Prostate gland (tissue), 2 donors: ENCODE results near the gene NR5A1. TPM values are rescaled to one million over a fixed set of nuclear protein-coding genes. Genes with fewer than 3 reads are reported as not detected.

Experiments used
- DNase-seq: peaks from one replicate; pipeline ENCODE4 v3.0.0-alpha.2; 2019; ENCODE audit warnings: low spot score
- H3K27ac ChIP-seq, 2 donors: fragments of 200-600 bp; sonication (generic); 2 replicates each; pipeline ENCODE4 v1.5.1; 2017 to 2019
- H3K27me3 ChIP-seq: fragments of 200-600 bp; sonication (generic); replicated peaks from 2 replicates; pipeline ENCODE4 v1.5.1; 2019; ENCODE audit not compliant: insufficient read depth
- H3K36me3 ChIP-seq, 2 donors: fragments of 200-600 bp; sonication (generic); 1 replicate in 1 of 2; 2 replicates in 1 of 2; pipeline versions ENCODE4 v1.5.1 to v1.8.1; 2017 to 2019
- H3K4me1 ChIP-seq: fragments of 200-600 bp; sonication (generic); replicated peaks from 2 replicates; pipeline ENCODE4 v1.5.1; 2019
- H3K4me3 ChIP-seq, 2 donors: fragments of 200-600 bp; sonication (generic); 2 replicates each; pipeline ENCODE4 v1.5.1; 2017 to 2019
- H3K9me3 ChIP-seq: fragments of 200-600 bp; sonication (generic); 2 replicates; pipeline ENCODE4 v1.5.1; 2017
- CTCF ChIP-seq, 4 experiments: fragments of 200-600 bp in 2 of 4; fragments of 450-650 bp in 2 of 4; sonication (generic) in 2 of 4; IDR thresholded peaks; 1 replicate in 3 of 4; 2 replicates in 1 of 4; pipeline ENCODE4 v1.5.1; 2016 to 2019; ENCODE audit warnings: antibody characterized with exemption in 4 of 4, mild to moderate bottlenecking in 2 of 4, moderate library complexity in 2 of 4
- POLR2A ChIP-seq: fragments of 450-650 bp; IDR thresholded peaks from one replicate; pipeline ENCODE4 v1.6.1; 2016; ENCODE audit warnings: antibody characterized with exemption, mild to moderate bottlenecking
- POLR2AphosphoS5 ChIP-seq: sonication (generic); formaldehyde crosslinking; IDR thresholded peaks from one replicate; pipeline ENCODE4 v1.6.1; 2017; ENCODE audit warnings: antibody characterized with exemption
- WGBS: methylation state at CpG from one replicate; pipeline ENCODE4 v1.1.5; 2018; 5-methylcytosine and 5-hydroxymethylcytosine counted together
- intact Hi-C: fragments of 100-400 bp; cut with DNase I; formaldehyde crosslinking; loops from one replicate; pipeline ENCODE4 v1.14.2; 2022
- total RNA-seq, 2 donors: library from RNA; depleted of rRNA; stranded (reverse); fragments of >200 nt; gene quantifications; one replicate each; pipeline ENCODE4 v1.1.0, GENCODE V29; 2016

NR5A1 gene
- total RNA-seq, 2 donors from 2014 or later, result 88.4 TPM; not detected in 1

DNA sequence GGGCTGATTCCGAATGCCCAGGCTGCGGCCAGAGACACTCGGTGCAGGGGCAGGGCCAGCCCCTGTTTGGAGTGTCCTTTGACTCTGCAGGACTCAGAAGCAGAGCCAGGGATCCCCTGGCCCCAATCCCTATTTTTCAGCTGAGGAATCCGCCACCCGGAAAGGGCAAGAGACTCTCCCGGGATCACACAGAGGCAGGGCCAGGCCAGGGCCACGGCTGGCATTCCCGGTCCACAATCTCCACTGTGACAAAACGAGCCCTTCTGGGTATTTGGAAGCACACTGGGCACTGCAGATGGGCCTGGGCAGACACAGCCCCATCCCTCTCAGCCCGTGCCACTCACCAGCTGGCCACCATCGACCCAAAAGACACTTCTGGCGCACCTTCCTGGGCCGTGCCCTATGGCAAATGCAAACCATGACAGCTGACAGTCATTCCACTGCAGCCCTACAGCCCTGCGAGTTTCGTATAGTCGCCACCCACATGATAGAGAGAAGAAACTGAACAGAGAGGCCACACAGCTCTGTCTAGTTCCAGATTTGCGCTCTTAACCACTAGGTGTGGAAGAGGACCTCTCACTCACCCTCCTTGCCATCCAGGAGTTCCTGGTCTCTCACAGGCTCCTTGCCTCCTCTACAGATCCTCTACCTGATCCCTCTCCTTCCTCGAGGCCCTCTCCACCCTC, 13.3 kb downstream of the NR5A1 start:
- Histone ChIP-seq H3K27me3 (no peaks in the 10 kb centered on the region), H3K27ac (no peak overlapping the region), H3K36me3 (no peaks in the 10 kb centered on the region), H3K9me3 (no peaks in the 10 kb centered on the region), H3K4me3 (no peak overlapping the region), H3K4me1 (no peaks in the 10 kb centered on the region)
- TF ChIP-seq POLR2AphosphoS5 (no peak), CTCF (IDR thresholded peaks at IDR 0.05) (no peak), POLR2A (no peak)
- WGBS, result 86% methylated on average over 18 of the region's 18 CpGs
- intact Hi-C loops, result no loop called here
- DNase-seq, result no peak

GRCh38 chr9:124493218-124493617, 14.0 kb downstream of the NR5A1 start:
- DNase-seq, result no peak
- intact Hi-C loops, result no loop called here
- H3K4me3 ChIP-seq, result no peak overlapping the region
- no peaks in the 10 kb centered on the region for H3K27me3 ChIP-seq
- H3K4me1 ChIP-seq, result no peaks in the 10 kb centered on the region
- H3K36me3 ChIP-seq, result no peaks in the 10 kb centered on the region
- TF ChIP-seq POLR2AphosphoS5 (no peak), CTCF (IDR thresholded peaks at IDR 0.05) (no peak), POLR2A (no peak)
- no peaks in the 10 kb centered on the region for H3K9me3 ChIP-seq
- 90% methylated on average over 4 of the region's 4 CpGs for WGBS
- H3K27ac ChIP-seq, result no peak overlapping the region

DNA sequence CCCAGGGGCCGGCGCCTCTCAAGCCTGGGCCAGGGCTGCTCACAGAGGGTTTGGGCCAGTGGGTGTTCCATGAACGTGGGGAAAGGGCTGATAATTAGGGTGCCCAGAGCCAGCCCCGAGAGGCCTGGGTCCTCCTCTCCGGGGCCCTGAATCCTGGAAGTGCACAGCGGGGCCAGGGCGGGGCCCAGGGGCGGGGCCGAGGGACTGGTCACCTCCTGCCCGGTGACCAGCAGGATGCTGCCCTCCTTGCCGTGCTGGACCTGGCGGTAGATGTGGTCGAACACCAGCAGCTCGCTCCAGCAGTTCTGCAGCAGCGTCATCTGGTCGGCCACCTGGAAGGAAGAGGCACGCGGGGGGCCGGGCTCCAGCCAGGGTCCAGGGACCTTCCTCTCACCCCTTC, 14.4 kb downstream of the NR5A1 start:
- no peak for TF ChIP-seq POLR2AphosphoS5
- TF ChIP-seq CTCF (IDR thresholded peaks at IDR 0.05), result no peak
- no peak for TF ChIP-seq POLR2A
- intact Hi-C loops, result no loop called here
- Histone ChIP-seq H3K36me3 (no peaks in the 10 kb centered on the region), H3K27ac (no peak overlapping the region), H3K9me3 (no peaks in the 10 kb centered on the region), H3K4me3 (no peak overlapping the region), H3K27me3 (no peaks in the 10 kb centered on the region), H3K4me1 (no peaks in the 10 kb centered on the region)
- WGBS, result 80% methylated on average over 19 of the region's 19 CpGs
- DNase-seq, result no peak

DNA sequence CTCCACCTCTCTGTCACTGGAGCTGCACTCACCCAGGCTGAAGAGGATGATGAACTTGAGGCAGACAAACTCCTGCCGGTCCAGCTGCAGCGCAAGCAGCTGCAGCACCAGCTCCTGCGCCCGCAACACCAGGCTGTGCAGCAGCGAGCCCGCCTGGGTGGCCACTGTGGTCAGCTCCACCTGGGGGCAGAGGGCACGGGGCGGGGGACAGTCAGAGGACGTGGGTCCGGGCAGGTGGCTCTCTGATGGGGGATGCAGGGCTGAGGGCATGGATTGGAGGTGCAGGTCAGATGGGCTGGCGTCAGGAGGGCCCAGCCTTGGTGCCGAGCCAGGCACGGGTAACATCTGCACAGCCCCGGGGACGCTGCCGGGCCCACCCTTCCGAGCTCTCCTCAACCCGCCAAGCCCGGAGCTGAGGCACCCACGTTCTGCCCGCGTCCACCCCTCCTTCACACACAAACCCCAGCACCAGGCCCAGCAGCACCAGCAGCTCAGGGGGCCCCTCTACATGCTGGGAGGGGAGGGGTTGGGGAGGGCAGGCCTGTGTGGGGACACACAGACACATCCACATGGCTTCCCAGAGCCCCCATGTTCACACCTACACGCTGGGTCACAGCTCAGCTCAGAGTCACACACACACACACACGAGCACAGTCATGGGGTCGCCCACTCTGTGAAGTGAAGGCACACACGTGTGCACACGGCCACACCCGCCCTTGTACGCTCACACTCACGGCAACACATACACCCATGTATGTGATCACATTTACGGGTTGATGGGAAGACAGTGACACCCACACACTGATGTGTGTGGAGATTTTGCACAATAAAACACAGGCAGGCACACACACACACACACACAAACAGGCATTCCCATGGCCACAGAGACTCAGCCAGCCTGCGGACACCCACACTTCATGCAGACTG, 15.9 kb downstream of the NR5A1 start:
- WGBS, result 82% methylated on average over 32 of the region's 32 CpGs
- peaks cover 5% of the 10 kb centered on the region for H3K27me3 ChIP-seq
- intact Hi-C loops, result no loop called here
- no peak for TF ChIP-seq POLR2A
- H3K9me3 ChIP-seq, result no peaks in the 10 kb centered on the region
- no peak overlapping the region for H3K27ac ChIP-seq
- DNase-seq, result no peak
- no peaks in the 10 kb centered on the region for H3K4me1 ChIP-seq
- no peak overlapping the region for H3K4me3 ChIP-seq
- H3K36me3 ChIP-seq, result no peaks in the 10 kb centered on the region

- H3K4me1 ChIP-seq, result no peaks in the 10 kb centered on the region
- intact Hi-C loops, result no loop called here
- TF ChIP-seq CTCF (IDR thresholded peaks at IDR 0.05), result no peak
- TF ChIP-seq POLR2AphosphoS5, result no peak
- TF ChIP-seq POLR2A, result no peak
- H3K9me3 ChIP-seq, result no peaks in the 10 kb centered on the region
- no peak overlapping the region for H3K27ac ChIP-seq
- DNase-seq, result no peak
- no peaks in the 10 kb centered on the region for H3K36me3 ChIP-seq
- 85% methylated on average over 2 of the region's 2 CpGs for WGBS
- H3K4me3 ChIP-seq, result no peak overlapping the region
- H3K27me3 ChIP-seq, result peaks cover 8% of the 10 kb centered on the region
Observed at GRCh38 chr9:124490004-124490403, 17.2 kb downstream of the NR5A1 start.
